Activated CD4-positive, alpha-beta T cell treated with anti-CD3 and anti-CD28 coated beads, Interleukin-2, amount 50 U/mL, for 1 hour (primary cell): ENCODE data around the gene C3orf20.
"Not testable (repeated sequence)": the region's sequence is repeated elsewhere in the genome, so short reads cannot be mapped to it uniquely, and the experiment has no call there.

Experiments
- DNase-seq: peaks from one replicate; pipeline ENCODE4 v3.0.0-alpha.2; 2020

Gene C3orf20

GRCh38 chr3:14651440-14652251 lies 23.3 kb upstream of the C3orf20 start, which contains the start of gene CCDC174:
Gene CCDC174, plus strand, starts transcription at chr3:14651762. Its CDS starts 75 bp downstream, at chr3:14651837.
- peak; percentile 92 for DNase-seq

- not testable (repeated sequence) for DNase-seq
These were observed 22.5 kb upstream of the C3orf20 start for GRCh38 chr3:14652360-14652907.

GRCh38 chr3:14657579-14657978 lies 17.4 kb upstream of the C3orf20 start:
- no peak for DNase-seq

- DNase-seq: no peak
These were observed 16.0 kb upstream of the C3orf20 start for GRCh38 chr3:14658978-14659377.

GRCh38 chr3:14660942-14661341 lies 14.0 kb upstream of the C3orf20 start:
- DNase-seq: no peak

- no peak for DNase-seq
These were observed 11.4 kb upstream of the C3orf20 start for GRCh38 chr3:14663396-14664135.

- no peak for DNase-seq
These were observed 10.8 kb upstream of the C3orf20 start for GRCh38 chr3:14664170-14664569.

GRCh38 chr3:14672588-14672987 lies 2.4 kb upstream of the C3orf20 start:
- DNase-seq: no peak

- DNase-seq: no peak
These were observed 1.9 kb downstream of the C3orf20 start for GRCh38 chr3:14676881-14677280.

- DNase-seq: no peak
These were observed 3.1 kb downstream of the C3orf20 start for GRCh38 chr3:14678015-14678503.

GRCh38 chr3:14680115-14680514 lies 5.2 kb downstream of the C3orf20 start:
- DNase-seq: no peak

GRCh38 chr3:14680716-14681115 lies 5.8 kb downstream of the C3orf20 start:
- no peak for DNase-seq

GRCh38 chr3:14684447-14684846 lies 9.5 kb downstream of the C3orf20 start:
- DNase-seq: no peak

- no peak for DNase-seq
These were observed 10.2 kb downstream of the C3orf20 start for GRCh38 chr3:14685179-14685578.

- DNase-seq: no peak
These were observed 12.4 kb downstream of the C3orf20 start for GRCh38 chr3:14687360-14687759.

GRCh38 chr3:14688525-14688924 lies 13.6 kb downstream of the C3orf20 start:
- DNase-seq: no peak

- no peak for DNase-seq
These were observed 14.5 kb downstream of the C3orf20 start for GRCh38 chr3:14689247-14689980.

- DNase-seq: no peak
These were observed 16.3 kb downstream of the C3orf20 start for GRCh38 chr3:14691239-14691638.

- no peak for DNase-seq
These were observed 16.8 kb downstream of the C3orf20 start for GRCh38 chr3:14691719-14692118.

- no peak for DNase-seq
These were observed 23.8 kb downstream of the C3orf20 start for GRCh38 chr3:14698601-14699244.

- no peak for DNase-seq
These were observed 24.7 kb downstream of the C3orf20 start for GRCh38 chr3:14699643-14700042.

- DNase-seq: no peak
These were observed 25.9 kb downstream of the C3orf20 start for GRCh38 chr3:14700891-14701290.
